Lower leg skin (tissue), 3 donors: ENCODE measurements around the gene RPS19.

Experiments used
- POLR2A ChIP-seq, 2 donors: fragments of 450-650 bp; IDR thresholded peaks; one replicate each; pipeline ENCODE4 v1.6.1; 2016 to 2017; ENCODE audit warnings: antibody characterized with exemption in 2 of 2, mild to moderate bottlenecking in 1 of 2, moderate library complexity in 1 of 2
- TF ChIP-seq, protein P1 (sequence below), 3 donors: fragments of 450-650 bp; IDR thresholded peaks; one replicate each; pipeline ENCODE4 v1.5.1; 2016; ENCODE audit warnings: antibody characterized with exemption in 3 of 3, mild to moderate bottlenecking in 3 of 3, moderate library complexity in 2 of 3

DNA sequence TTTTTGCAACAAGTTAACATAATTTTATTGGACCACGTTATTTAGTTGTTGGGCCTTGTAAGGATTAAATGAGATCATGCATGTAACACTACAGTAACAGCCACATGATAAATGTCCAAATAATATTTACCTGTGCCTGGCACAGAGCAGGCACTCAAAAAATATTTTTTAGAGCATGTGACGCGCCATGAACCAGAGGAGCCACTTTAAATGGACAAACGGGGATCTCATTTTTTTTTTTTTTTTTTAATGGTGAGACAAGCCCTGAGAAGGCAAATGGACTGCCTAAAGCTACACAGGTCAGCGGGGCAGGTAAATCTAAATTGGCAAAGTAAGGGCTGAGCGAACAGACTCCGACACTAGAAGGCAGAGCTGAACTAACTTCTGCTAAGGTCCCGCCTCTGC, 840 bp upstream of the RPS19 start:
- TF ChIP-seq, protein P1, sequence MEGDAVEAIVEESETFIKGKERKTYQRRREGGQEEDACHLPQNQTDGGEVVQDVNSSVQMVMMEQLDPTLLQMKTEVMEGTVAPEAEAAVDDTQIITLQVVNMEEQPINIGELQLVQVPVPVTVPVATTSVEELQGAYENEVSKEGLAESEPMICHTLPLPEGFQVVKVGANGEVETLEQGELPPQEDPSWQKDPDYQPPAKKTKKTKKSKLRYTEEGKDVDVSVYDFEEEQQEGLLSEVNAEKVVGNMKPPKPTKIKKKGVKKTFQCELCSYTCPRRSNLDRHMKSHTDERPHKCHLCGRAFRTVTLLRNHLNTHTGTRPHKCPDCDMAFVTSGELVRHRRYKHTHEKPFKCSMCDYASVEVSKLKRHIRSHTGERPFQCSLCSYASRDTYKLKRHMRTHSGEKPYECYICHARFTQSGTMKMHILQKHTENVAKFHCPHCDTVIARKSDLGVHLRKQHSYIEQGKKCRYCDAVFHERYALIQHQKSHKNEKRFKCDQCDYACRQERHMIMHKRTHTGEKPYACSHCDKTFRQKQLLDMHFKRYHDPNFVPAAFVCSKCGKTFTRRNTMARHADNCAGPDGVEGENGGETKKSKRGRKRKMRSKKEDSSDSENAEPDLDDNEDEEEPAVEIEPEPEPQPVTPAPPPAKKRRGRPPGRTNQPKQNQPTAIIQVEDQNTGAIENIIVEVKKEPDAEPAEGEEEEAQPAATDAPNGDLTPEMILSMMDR (IDR thresholded peaks at IDR 0.05) = no peak
- TF ChIP-seq POLR2A (IDR thresholded peaks at IDR 0.05) = no peak
